ENCODE results near the gene KCNIP4. TPM values are rescaled to one million over a fixed set of nuclear protein-coding genes. Genes with fewer than 3 reads are reported as not detected.

Gene KCNIP4
- total and polyA plus RNA-seq, 2 donors (not counting 1 experiment from before 2014, with no cell fraction given), result not detected

- intact Hi-C loops (cut with micrococcal nuclease), result no loop called here
- Histone ChIP-seq H3K27me3 (replicated peaks in 1 of 4; ENCODE audit: control extremely low read depth in 1 of 4, control insufficient read depth in 3 of 4, insufficient read depth in 4 of 4, low read length in 3 of 4) (peaks cover 0 to 7% (median 0%) of the 10 kb centered on the region in 4 experiments), H3K36me3 (replicated peaks in 1 of 2; ENCODE audit: control extremely low read depth in 1 of 2, control insufficient read depth in 1 of 2, extremely low read depth in 1 of 2, insufficient read depth in 2 of 2, low read length in 1 of 2) (no peaks in the 10 kb centered on the region), H3K79me2 (ENCODE audit: control insufficient read depth, insufficient read depth, low read length) (no peaks in the 10 kb centered on the region), H3K4me1 (ENCODE audit: control insufficient read depth in 2 of 2, insufficient read depth in 2 of 2, low read length in 2 of 2) (peaks cover 11 to 15% of the 10 kb centered on the region in 2 donors), H2AFZ (ENCODE audit: insufficient read depth, low read depth, low read length, poor library complexity, severe bottlenecking) (peak overlapping the region; percentile 40), H3K9me3 (ENCODE audit: control extremely low read depth in 1 of 3, control insufficient read depth in 2 of 3, insufficient read depth in 1 of 3, low read length in 2 of 3) (no peaks in the 10 kb centered on the region), H3K4me3 (ENCODE audit: control extremely low read depth in 1 of 5, extremely low read depth in 1 of 5, insufficient read depth in 1 of 5, low read depth in 2 of 5, low read length in 4 of 5) (no peak overlapping the region), H3K9ac (ENCODE audit: low read length) (no peak overlapping the region), H4K20me1 (ENCODE audit: control insufficient read depth, insufficient read depth, low read length, poor library complexity, severe bottlenecking) (no peaks in the 10 kb centered on the region), H3K27ac (ENCODE audit: low read length in 2 of 2) (no peak overlapping the region), H3K4me2 (replicated peaks; ENCODE audit: low read depth, low read length, poor library complexity, severe bottlenecking) (no peak overlapping the region)
- peaks cover 25% of the 10 kb centered on the region for H3K4me1 Mint-ChIP-seq
- ChIA-PET CTCF (interaction anchor here (1.3 to 5.2 kb wide), 2 partner anchors 13 to 15 kb away, joined by 3 to 22 read pairs; no protein-coding TSS in a partner anchor), POLR2A (no interaction called here)
- peaks cover 11% of the 10 kb centered on the region for H3K27me3 Mint-ChIP-seq
- ATAC-seq (ENCODE audit: low read depth) (no peak), DNase-seq (no peak)
- H3K27ac Mint-ChIP-seq, result peak overlapping the region; percentile 47
- H3K9me3 Mint-ChIP-seq (ENCODE audit: insufficient read depth), result no peaks in the 10 kb centered on the region
- no CpG with 5 or more reads among the region's 4 CpGs for WGBS (ENCODE audit: insufficient coverage)
- peak overlapping the region; percentile 69 for H3K4me3 Mint-ChIP-seq
- TF ChIP-seq EZH2 (IDR thresholded peaks at IDR 0.05; ENCODE audit: borderline replicate concordance, insufficient read depth, low read depth, low read length, poor library complexity, severe bottlenecking) (no peak), CTCF (IDR thresholded peaks at IDR 0.05) (no peak)
Observed at GRCh38 chr4:20698820-20699219, 1249.8 kb downstream of the KCNIP4 start.

GRCh38 chr4:20698382-20698781 is 1250.2 kb downstream of the KCNIP4 start:
- H3K27me3 ChIP-seq (replicated peaks in 1 of 4; ENCODE audit: control extremely low read depth in 1 of 4, control insufficient read depth in 3 of 4, insufficient read depth in 4 of 4, low read length in 3 of 4), result peaks cover 0 to 7% (median 0%) of the 10 kb centered on the region in 4 experiments
- ChIA-PET CTCF (interaction anchor here (5.2 kb wide), 1 partner anchor 13 kb away, joined by 22 read pairs; no protein-coding TSS in a partner anchor), POLR2A (no interaction called here)
- H3K4me1 Mint-ChIP-seq, result peaks cover 25% of the 10 kb centered on the region
- no peak overlapping the region for H3K9ac ChIP-seq (ENCODE audit: low read length)
- peak overlapping the region; percentile 40 for H2AFZ ChIP-seq (ENCODE audit: insufficient read depth, low read depth, low read length, poor library complexity, severe bottlenecking)
- no peaks in the 10 kb centered on the region for H4K20me1 ChIP-seq (ENCODE audit: control insufficient read depth, insufficient read depth, low read length, poor library complexity, severe bottlenecking)
- intact Hi-C loops (cut with micrococcal nuclease), result no loop called here
- no peaks in the 10 kb centered on the region for H3K9me3 ChIP-seq (ENCODE audit: control extremely low read depth in 1 of 3, control insufficient read depth in 2 of 3, insufficient read depth in 1 of 3, low read length in 2 of 3)
- no peaks in the 10 kb centered on the region for H3K79me2 ChIP-seq (ENCODE audit: control insufficient read depth, insufficient read depth, low read length)
- no peak for TF ChIP-seq EZH2 (IDR thresholded peaks at IDR 0.05; ENCODE audit: borderline replicate concordance, insufficient read depth, low read depth, low read length, poor library complexity, severe bottlenecking)
- H3K27ac ChIP-seq (ENCODE audit: low read length in 2 of 2), result no peak overlapping the region
- H3K4me3 ChIP-seq (ENCODE audit: control extremely low read depth in 1 of 5, extremely low read depth in 1 of 5, insufficient read depth in 1 of 5, low read depth in 2 of 5, low read length in 4 of 5), result no peak overlapping the region
- 96% methylated on average over 2 of the region's 4 CpGs for WGBS (ENCODE audit: insufficient coverage)
- H3K9me3 Mint-ChIP-seq (ENCODE audit: insufficient read depth), result no peaks in the 10 kb centered on the region
- H3K27me3 Mint-ChIP-seq, result peaks cover 12% of the 10 kb centered on the region
- H3K4me1 ChIP-seq (ENCODE audit: control insufficient read depth in 2 of 2, insufficient read depth in 2 of 2, low read length in 2 of 2), result peaks cover 11 to 15% of the 10 kb centered on the region in 2 donors
- no peak for ATAC-seq (ENCODE audit: low read depth)
- H3K4me3 Mint-ChIP-seq, result no peak overlapping the region
- H3K36me3 ChIP-seq (replicated peaks in 1 of 2; ENCODE audit: control extremely low read depth in 1 of 2, control insufficient read depth in 1 of 2, extremely low read depth in 1 of 2, insufficient read depth in 2 of 2, low read length in 1 of 2), result no peaks in the 10 kb centered on the region
- no peak overlapping the region for H3K4me2 ChIP-seq (replicated peaks; ENCODE audit: low read depth, low read length, poor library complexity, severe bottlenecking)
- no peak for DNase-seq
- H3K27ac Mint-ChIP-seq, result no peak overlapping the region
